HepG2 (cell line): ENCODE measurements around the gene OSBPL8. TPM values are rescaled to one million over a fixed set of nuclear protein-coding genes. Genes with fewer than 3 reads are reported as not detected.

Source experiments
- ATAC-seq: fragments of 200-7000 bp; cut with Tn5 transposase; 3 replicates; pipeline ENCODE4 v1.9.1; 2020; ENCODE audit warnings: mild to moderate bottlenecking, moderate library complexity
- BruUV-seq: library from RNA; stranded (reverse); fragments of 400-500 nt; replicated peaks from 2 replicates; lab custom pipeline; 2021; lab: Mats Ljungman, UMichigan
- CTCF ChIA-PET: fragments of 300-600 bp; formaldehyde crosslinking; extraction: SDS; loops from one replicate; lab custom pipeline; 2021; ENCODE audit warnings: low total read pairs, inconsistent platforms, low intra/inter-chr PET ratio; lab: Yijun Ruan, JAX
- POLR2A ChIA-PET: fragments of 350-600 bp; sonication (Branson Sonifier 250); formaldehyde crosslinking; loops from one replicate; lab custom pipeline; 2020; ENCODE audit warnings: antibody characterized with exemption, inconsistent platforms; lab: Yijun Ruan, JAX
- DNase-seq: peaks from one replicate; pipeline ENCODE4 v3.0.0-alpha.2; 2015; ENCODE audit warnings: low spot score
- FAIRE-seq: peaks from 3 replicates; lab custom pipeline; 2011; peaks lifted over from hg19 to GRCh38; lab: Jason Lieb, UNC
- H2AFZ ChIP-seq: one replicate; pipeline ENCODE4 v1.6.1; 2011; ENCODE audit warnings: low read length, inconsistent platforms
- H3K27ac ChIP-seq: fragments of 300-600 bp; 3 replicates; pipeline ENCODE4 v1.8.0; 2011; ENCODE audit warnings: mixed run types, mild to moderate bottlenecking, mixed read lengths, low read length, inconsistent platforms; ENCODE audit not compliant: insufficient read depth; ENCODE audit errors: extremely low read length
- H3K27me3 ChIP-seq, 2 experiments: fragments of 200-600 bp in 1 of 2; 2 replicates in 1 of 2; 3 replicates in 1 of 2; pipeline versions ENCODE4 v1.6.0 to v1.8.0; 2011; ENCODE audit warnings: low read length in 2 of 2, mild to moderate bottlenecking in 2 of 2, moderate library complexity in 2 of 2, inconsistent platforms in 1 of 2; ENCODE audit not compliant: insufficient read depth in 2 of 2, control insufficient read depth in 1 of 2
- H3K36me3 ChIP-seq, 2 experiments: fragments of 200-600 bp in 1 of 2; replicated peaks in 1 of 2; 2 replicates in 1 of 2; 3 replicates in 1 of 2; pipeline versions ENCODE4 v1.5.1 to v1.8.0; 2011; ENCODE audit warnings: low read length in 2 of 2, inconsistent platforms in 1 of 2; ENCODE audit not compliant: insufficient read depth in 2 of 2, control insufficient read depth in 1 of 2
- H3K4me1 ChIP-seq: 2 replicates; pipeline ENCODE4 v1.5.1; 2012; ENCODE audit warnings: low read length, inconsistent platforms; ENCODE audit not compliant: insufficient read depth
- H3K4me2 ChIP-seq: 2 replicates; pipeline ENCODE4 v1.6.0; 2011; ENCODE audit warnings: low read depth, low read length, inconsistent platforms
- H3K4me3 ChIP-seq, 3 experiments: fragments of 200-600 bp in 1 of 3; sonication (generic), shearing (Covaris generic) in 1 of 3; replicated peaks in 1 of 3; 2 replicates each; pipeline ENCODE4 v1.5.1; 2011 to 2016; ENCODE audit warnings: low read length in 3 of 3, inconsistent platforms in 2 of 3, low read depth in 2 of 3, mild to moderate bottlenecking in 2 of 3, control low read depth in 1 of 3, mixed read lengths in 1 of 3; ENCODE audit not compliant: insufficient read depth in 1 of 3
- H3K79me2 ChIP-seq: one replicate; pipeline ENCODE4 v1.6.1; 2011; ENCODE audit warnings: low read length, inconsistent platforms; ENCODE audit not compliant: insufficient read depth
- H3K9ac ChIP-seq: 2 replicates; pipeline ENCODE4 v1.6.0; 2011; ENCODE audit warnings: mild to moderate bottlenecking, low read depth, low read length, inconsistent platforms; ENCODE audit not compliant: insufficient read depth
- H3K9me3 ChIP-seq: 2 replicates; pipeline ENCODE4 v1.5.1; 2012; ENCODE audit warnings: mild to moderate bottlenecking, low read length
- H4K20me1 ChIP-seq: 2 replicates; pipeline ENCODE4 v1.6.0; 2011; ENCODE audit warnings: inconsistent platforms, mild to moderate bottlenecking, low read length, moderate library complexity; ENCODE audit not compliant: insufficient read depth
- DMAP1 ChIP-seq: IDR thresholded peaks from 2 replicates; pipeline ENCODE4 v1.6.1; 2016
- MTERF4 ChIP-seq: sonication (generic); formaldehyde crosslinking; IDR thresholded peaks from 2 replicates; pipeline ENCODE4 v1.8.0; 2023; ENCODE audit warnings: mild to moderate bottlenecking, missing genetic modification reagents
- PCBP1 ChIP-seq: fragments of 200-400 bp; formaldehyde crosslinking; IDR thresholded peaks from 2 replicates; pipeline ENCODE4 v1.6.1; 2017; ENCODE audit warnings: mild to moderate bottlenecking, low read depth, low read length, borderline replicate concordance
- PLSCR1 ChIP-seq: sonication (generic); formaldehyde crosslinking; IDR thresholded peaks from 2 replicates; pipeline ENCODE4 v1.5.0; 2020; ENCODE audit warnings: missing genetic modification reagents, mild to moderate bottlenecking, borderline replicate concordance
- RAD21 ChIP-seq: fragments of 450-650 bp; formaldehyde crosslinking; IDR thresholded peaks from 2 replicates; pipeline ENCODE4 v1.5.0; 2020; ENCODE audit warnings: mild to moderate bottlenecking
- SNRNP70 ChIP-seq: fragments of 200-400 bp; formaldehyde crosslinking; IDR thresholded peaks from 2 replicates; pipeline ENCODE4 v1.6.1; 2017; ENCODE audit warnings: mild to moderate bottlenecking, low read depth, low read length, moderate library complexity
- SYNCRIP ChIP-seq: fragments of 200-400 bp; formaldehyde crosslinking; IDR thresholded peaks from 2 replicates; pipeline ENCODE4 v1.6.1; 2018; ENCODE audit warnings: mild to moderate bottlenecking, low read depth, low read length; ENCODE audit not compliant: insufficient read depth
- TCF7 ChIP-seq: sonication (generic); IDR thresholded peaks from 2 replicates; pipeline ENCODE4 v1.6.1; 2016; ENCODE audit warnings: antibody characterized with exemption, low read depth
- TERF1 ChIP-seq: sonication (generic); formaldehyde crosslinking; IDR thresholded peaks from 2 replicates; pipeline ENCODE4 v1.8.0; 2022; ENCODE audit warnings: mild to moderate bottlenecking, missing genetic modification reagents, moderate library complexity
- ZBTB8A ChIP-seq: sonication (generic); formaldehyde crosslinking; IDR thresholded peaks from 2 replicates; pipeline ENCODE4 v1.4.0; 2020; ENCODE audit warnings: mild to moderate bottlenecking, low read depth, missing genetic modification reagents, borderline replicate concordance
- ZNF275 ChIP-seq: sonication (generic); formaldehyde crosslinking; IDR thresholded peaks from 2 replicates; pipeline ENCODE4 v1.8.0; 2022; ENCODE audit warnings: missing genetic modification reagents, mild to moderate bottlenecking, inconsistent platforms, borderline replicate concordance
- ZNF597 ChIP-seq: sonication (generic); formaldehyde crosslinking; IDR thresholded peaks from 2 replicates; pipeline ENCODE4 v1.5.0; 2020; ENCODE audit warnings: missing genetic modification reagents
- WGBS: methylation state at CpG from one replicate; pipeline ENCODE4 v1.1.6; 2017; ENCODE audit warnings: low lambda C conversion rate; 5-methylcytosine and 5-hydroxymethylcytosine counted together
- in situ Hi-C: cut with HindIII; loops from 2 replicates; pipeline ENCODE4 v1.10.0; 2017; ENCODE audit warnings: low pct_unique_long_range_greater_than_20kb; ENCODE audit not compliant: extremely low pct_ligation_motif_present
- intact Hi-C: fragments of 100-400 bp; cut with micrococcal nuclease; formaldehyde crosslinking; loops from one replicate; pipeline ENCODE4 v1.10.0; 2022; ENCODE audit not compliant: unreplicated experiment
- polyA plus RNA-seq, 8 experiments: library from polyadenylated mRNA; depleted of rRNA in 3 of 8; stranded (reverse) in 7 of 8; unstranded in 1 of 8; fragments of >200 nt; fragmentation: Illumina TruSeq in 4 of 8; extraction: Trizol in 4 of 8; gene quantifications; 2 replicates each; pipeline versions ENCODE4 v1.2.1 to v1.2.3, GENCODE V29; 2011 to 2016; ENCODE audit warnings: low read depth in 4 of 8, missing spikeins in 1 of 8, mixed read lengths in 1 of 8; ENCODE audit not compliant: insufficient read depth in 1 of 8
- total RNA-seq, 5 experiments: library from RNA; depleted of rRNA; stranded (reverse); fragments of >200 nt; fragmentation: Illumina TruSeq; extraction: Trizol; gene quantifications; 2 replicates each; pipeline ENCODE4 v1.2.3, GENCODE V29; 2016; ENCODE audit warnings: low read depth in 1 of 5

OSBPL8 gene
- total and polyA plus RNA-seq, 2 of the 13 experiments (the other 11 are each of a cell fraction or from before 2014, with no cell fraction given) = 11.0 to 33.9 TPM

GRCh38 chr12:76549131-76549530 is 10.4 kb downstream of the OSBPL8 start:
- H3K27ac ChIP-seq = no peak overlapping the region
- WGBS = 97% methylated on average over 4 of the region's 4 CpGs
- ATAC-seq (no peak), FAIRE-seq (no peak), DNase-seq (no peak)
- intact Hi-C loops = no loop called here
- H3K36me3 ChIP-seq = no peaks in the 10 kb centered on the region
- CTCF ChIA-PET = no interaction called here
- BruUV-seq = no TSS peak
- no peak overlapping the region for H2AFZ ChIP-seq
- no peaks in the 10 kb centered on the region for H4K20me1 ChIP-seq
- H3K4me2 ChIP-seq = no peak overlapping the region
- peaks cover 61% of the 10 kb centered on the region for H3K79me2 ChIP-seq
- H3K9me3 ChIP-seq = no peaks in the 10 kb centered on the region
- H3K4me1 ChIP-seq = peaks cover 24% of the 10 kb centered on the region
- no peak overlapping the region for H3K4me3 ChIP-seq
- POLR2A ChIA-PET = no interaction called here
- in situ Hi-C loops = no loop called here
- TF ChIP-seq TCF7 = no peak
- no peak for TF ChIP-seq TERF1 (CRISPR knock-in tag)
- TF ChIP-seq SNRNP70 = no peak
- no peak for TF ChIP-seq PCBP1
- no peak for TF ChIP-seq PLSCR1 (CRISPR knock-in tag)
- no peak for TF ChIP-seq ZNF597 (CRISPR knock-in tag)
- TF ChIP-seq RAD21 = no peak
- no peak for TF ChIP-seq ZBTB8A (CRISPR knock-in tag)
- no peak for TF ChIP-seq DMAP1 (CRISPR knock-in tag)
- TF ChIP-seq SYNCRIP = no peak
- no peak for TF ChIP-seq ZNF275 (CRISPR knock-in tag)
- no peak for TF ChIP-seq MTERF4 (CRISPR knock-in tag)
- no peak overlapping the region for H3K9ac ChIP-seq
- H3K27me3 ChIP-seq = no peaks in the 10 kb centered on the region
